T-helper 1 cell treated with Interleukin-12 subunit alpha and Interleukin-12 subunit beta and Interleukin-4 antibody, amounts not matched to agents 30 ng/mL and 1 ng/mL, for 36 hours (primary cell): ENCODE results near the gene INO80C. TPM values are rescaled to one million over a fixed set of nuclear protein-coding genes. Genes with fewer than 3 reads are reported as not detected.
"Not testable (repeated sequence)": the region's sequence is repeated elsewhere in the genome, so short reads cannot be mapped to it uniquely, and the experiment has no call there.

Source experiments
- intact Hi-C: fragments of 100-400 bp; cut with micrococcal nuclease; formaldehyde crosslinking; loops from one replicate; pipeline ENCODE4 v1.15.1; 2024
- total RNA-seq: library from RNA; stranded (reverse); gene quantifications from 2 replicates; pipeline ENCODE4 v1.2.3, GENCODE V29; 2022

Gene INO80C
- total RNA-seq, 1 donor from 2014 or later = 28.5 TPM

- intact Hi-C loops = no loop called here
These were observed 34.7 kb downstream of the INO80C start for GRCh38 chr18:35463050-35463449.

GRCh38 chr18:35460736-35461161 lies 37.0 kb downstream of the INO80C start:
- intact Hi-C loops = no loop called here

GRCh38 chr18:35459997-35460396 lies 37.8 kb downstream of the INO80C start:
- intact Hi-C loops = no loop called here

DNA sequence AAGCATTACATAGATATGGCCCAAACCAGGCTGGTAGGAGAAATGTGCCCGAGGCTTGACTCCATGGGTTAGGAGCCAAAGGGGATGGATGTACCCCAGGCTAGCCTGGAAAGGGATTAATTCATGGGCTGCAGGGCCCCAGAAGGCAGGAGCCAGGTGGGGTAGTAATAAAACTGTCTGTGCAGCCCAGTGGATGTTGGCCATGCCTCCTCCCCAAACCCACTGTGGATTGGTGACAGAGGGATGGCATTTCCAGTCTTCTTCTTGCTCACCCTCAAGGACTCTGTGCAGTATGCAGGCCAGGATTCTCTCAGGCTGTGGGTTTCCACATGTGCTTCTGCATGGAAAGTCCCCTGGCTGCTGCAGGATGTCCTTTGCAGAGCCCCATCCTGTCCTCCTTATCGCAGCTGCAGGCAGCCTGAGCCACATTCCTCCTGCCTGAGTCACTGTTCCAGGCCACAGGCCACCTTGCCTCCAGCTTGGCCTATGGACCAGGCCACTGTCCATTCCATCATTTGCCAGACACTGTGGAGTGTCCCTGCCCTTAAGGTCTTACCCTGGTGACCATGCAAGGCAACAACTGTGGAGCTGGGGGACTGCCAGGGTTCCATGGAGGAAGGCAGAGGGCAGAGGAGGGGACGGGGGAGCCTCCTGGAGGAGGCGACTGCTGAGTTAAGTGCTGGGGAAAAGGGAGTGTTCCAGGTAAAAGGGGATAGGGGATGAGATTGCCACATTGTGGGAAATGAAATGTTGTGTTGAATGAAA lies 38.9 kb downstream of the INO80C start:
- intact Hi-C loops = no loop called here

DNA sequence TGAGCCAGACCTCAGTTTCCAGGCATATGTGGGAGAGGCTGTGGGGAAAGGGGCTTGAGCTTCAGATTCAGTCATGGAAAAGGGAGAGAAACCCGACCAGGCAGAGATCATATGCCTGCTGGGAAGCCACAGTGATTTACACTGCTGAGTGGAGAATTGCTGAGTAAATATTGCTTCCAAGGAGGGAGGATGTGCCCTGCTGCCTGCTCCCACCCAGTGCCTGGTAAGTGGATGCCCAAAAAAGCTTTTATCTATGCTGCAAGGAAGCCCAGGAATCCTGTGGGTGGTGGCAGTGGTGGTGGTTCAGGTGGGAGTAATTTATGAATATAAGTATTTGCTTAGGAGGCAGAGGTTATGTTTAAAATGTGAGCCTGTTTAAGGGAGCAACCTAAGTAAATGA lies 39.5 kb downstream of the INO80C start:
- intact Hi-C loops = no loop called here

GRCh38 chr18:35457140-35457704 lies 40.5 kb downstream of the INO80C start:
- intact Hi-C loops = no loop called here

GRCh38 chr18:35455926-35456763 lies 41.6 kb downstream of the INO80C start:
- intact Hi-C loops = no loop called here

DNA sequence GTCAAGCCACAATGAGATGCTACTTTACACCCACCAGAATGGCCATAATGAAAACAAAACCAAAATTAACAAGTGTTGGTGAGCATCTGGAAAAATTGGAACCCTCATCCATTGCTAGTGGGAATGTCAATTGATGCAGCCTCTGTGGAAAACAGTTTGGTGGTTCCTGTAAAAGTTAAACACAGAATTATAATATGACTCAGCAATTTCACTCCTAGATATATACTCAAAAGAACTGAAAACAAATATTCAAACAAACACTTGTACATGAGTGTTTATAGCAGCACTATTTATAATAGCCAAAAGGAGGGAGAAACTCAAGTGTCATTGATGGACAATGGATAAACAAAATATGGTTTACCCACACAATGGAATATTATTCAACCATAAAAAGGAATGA lies 43.0 kb downstream of the INO80C start:
- intact Hi-C loops = no loop called here

DNA sequence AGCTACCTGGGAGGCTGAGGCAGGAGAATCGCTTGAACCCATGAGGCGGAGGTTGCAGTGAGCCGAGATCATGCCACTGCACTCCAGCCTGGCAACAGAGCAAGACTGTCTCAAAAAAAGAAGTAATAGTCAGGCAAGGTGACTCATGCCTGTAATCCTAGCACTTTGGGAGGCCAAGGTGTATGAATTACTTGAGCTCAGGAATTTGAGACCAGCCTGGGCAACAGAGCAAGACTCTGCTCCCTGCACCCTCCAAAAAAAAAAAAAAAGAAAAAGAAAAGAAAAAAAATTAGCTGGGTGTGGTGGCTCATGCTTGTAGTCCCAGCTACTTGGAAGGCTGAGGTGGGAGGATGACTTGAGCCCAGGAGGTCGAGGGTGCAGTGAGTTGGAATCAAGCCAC lies 44.7 kb downstream of the INO80C start:
- intact Hi-C loops = not testable (repeated sequence)

GRCh38 chr18:35451916-35452315 lies 45.8 kb downstream of the INO80C start:
- intact Hi-C loops = no loop called here

DNA sequence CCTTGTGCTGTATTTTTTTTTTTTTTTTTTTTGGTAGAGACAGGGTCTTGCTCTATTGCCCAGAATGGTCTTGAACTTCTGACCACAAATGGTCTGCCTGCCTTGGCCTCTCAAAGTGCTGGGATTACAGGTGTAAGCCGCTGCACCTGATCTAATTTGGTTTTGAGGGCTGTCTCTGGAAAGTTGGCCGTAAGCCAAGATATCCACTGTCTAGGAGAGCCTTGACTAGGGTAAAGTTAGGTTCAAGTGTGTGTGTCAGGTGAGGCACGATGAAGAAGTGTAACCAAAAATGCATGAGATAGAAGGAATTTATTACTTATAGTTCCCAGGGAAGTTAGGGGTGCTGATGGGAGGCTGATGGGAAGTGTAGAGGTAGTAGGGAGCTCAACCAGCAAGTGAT lies 46.7 kb downstream of the INO80C start:
- intact Hi-C loops = no loop called here

GRCh38 chr18:35444636-35445035 lies 53.1 kb downstream of the INO80C start:
- intact Hi-C loops = no loop called here

DNA sequence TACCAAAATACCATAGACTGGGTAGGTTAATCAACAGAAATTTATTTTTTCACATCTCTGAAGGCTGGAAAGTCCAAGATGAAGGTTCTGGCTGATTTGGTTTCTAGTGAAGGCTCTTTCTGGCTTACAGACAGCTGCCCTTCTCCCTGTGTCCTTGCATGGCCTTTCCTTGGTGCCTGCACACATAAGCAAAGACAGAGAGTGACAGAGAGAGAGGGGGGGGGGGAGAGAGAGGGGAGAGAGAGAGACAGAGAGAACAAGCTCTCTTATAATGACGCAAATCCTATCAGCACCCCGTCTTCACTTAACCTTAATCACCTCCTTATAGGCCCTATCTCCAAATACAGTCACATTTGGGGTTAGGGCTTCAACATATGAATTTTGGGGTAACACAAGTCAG lies 53.9 kb downstream of the INO80C start:
- intact Hi-C loops = no loop called here

DNA sequence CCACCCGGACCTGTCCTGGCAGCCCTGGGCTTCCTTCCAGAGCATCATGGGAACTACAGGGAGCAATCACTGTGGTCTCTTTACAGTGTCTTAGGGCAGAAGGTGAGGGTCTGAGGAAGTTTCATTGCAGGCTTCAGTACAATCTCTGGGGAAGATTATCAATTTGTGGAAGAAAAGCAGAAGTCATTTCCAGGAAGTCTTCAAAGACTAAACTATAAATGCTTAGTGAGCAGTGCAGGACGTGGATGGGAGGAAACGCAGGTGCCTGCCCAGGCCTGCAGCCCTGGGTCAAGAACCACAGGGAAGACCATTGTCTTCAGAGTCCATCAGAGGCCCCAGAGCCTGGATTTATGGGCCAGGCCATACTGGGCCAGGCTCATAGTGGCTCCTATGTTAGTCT lies 54.3 kb downstream of the INO80C start:
- intact Hi-C loops = no loop called here

GRCh38 chr18:35442701-35443100 lies 55.1 kb downstream of the INO80C start:
- intact Hi-C loops = no loop called here

GRCh38 chr18:35441857-35442595 lies 55.7 kb downstream of the INO80C start:
- intact Hi-C loops = no loop called here

- intact Hi-C loops = no loop called here
These were observed 59.1 kb downstream of the INO80C start for GRCh38 chr18:35438480-35439234.

DNA sequence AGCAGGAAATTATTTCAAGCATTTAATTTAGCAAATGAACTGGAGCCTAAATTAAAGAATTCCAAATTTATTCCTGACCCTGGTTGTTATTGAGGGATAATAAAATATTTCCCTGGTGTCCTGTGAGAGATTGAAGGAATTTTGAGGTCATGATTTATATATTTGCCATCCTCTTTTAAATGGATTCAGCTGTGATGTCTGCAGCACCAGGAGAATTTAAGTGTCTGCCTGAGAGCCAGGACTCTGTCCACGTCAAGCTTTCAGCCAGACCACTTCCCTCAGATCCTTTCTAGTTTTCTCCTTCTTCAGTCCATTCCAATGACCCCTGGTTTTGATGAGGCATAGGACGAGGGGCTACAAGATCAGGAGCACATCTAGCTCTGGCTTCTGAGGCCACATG lies 59.9 kb downstream of the INO80C start:
- intact Hi-C loops = no loop called here

GRCh38 chr18:35436076-35436649 lies 61.6 kb downstream of the INO80C start:
- intact Hi-C loops = no loop called here

GRCh38 chr18:35435401-35435800 lies 62.4 kb downstream of the INO80C start:
- intact Hi-C loops = no loop called here
